Measurements from ENCODE around the gene SYVN1.

Gene SYVN1

DNA sequence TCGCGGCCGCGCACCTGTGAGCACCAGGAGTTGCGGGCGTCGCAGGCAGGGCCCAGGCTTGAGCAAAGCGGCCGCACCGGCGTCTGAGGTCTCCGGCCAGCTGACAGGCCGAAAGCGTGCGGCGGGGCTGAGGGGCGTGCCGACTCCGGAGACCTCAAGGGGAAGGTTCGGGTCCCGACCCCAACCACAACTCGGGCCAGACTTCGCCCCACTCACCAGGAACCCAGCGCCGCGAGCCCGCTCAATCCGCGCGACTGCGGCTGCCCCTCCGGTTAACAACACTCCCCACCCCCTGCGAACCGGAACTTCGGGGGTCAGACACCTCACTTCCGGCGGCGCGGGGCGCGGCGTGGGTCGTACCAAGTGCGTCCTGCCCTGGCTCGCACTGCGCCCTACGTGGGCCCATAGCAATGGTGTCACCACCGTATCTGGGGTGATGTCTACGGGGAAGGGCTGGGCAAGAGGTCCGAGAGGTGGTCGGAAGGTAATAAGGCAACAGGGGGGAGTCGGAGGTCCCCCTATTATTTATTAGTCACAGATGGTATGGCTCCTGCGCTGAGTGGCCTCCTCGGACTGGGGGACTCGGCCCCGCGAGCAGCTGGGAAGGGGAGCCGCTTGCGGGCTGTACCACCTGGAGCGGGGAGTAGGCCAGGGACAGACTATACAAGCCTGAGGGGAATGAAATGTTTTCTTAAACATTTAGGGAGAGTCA, at the start of gene SYVN1:
TSS of gene SYVN1 (minus strand) at position 280 of the 712 bp plus-strand sequence. CDS start 918 bp downstream, outside the sequence.
- TF ChIP-seq, protein P1, sequence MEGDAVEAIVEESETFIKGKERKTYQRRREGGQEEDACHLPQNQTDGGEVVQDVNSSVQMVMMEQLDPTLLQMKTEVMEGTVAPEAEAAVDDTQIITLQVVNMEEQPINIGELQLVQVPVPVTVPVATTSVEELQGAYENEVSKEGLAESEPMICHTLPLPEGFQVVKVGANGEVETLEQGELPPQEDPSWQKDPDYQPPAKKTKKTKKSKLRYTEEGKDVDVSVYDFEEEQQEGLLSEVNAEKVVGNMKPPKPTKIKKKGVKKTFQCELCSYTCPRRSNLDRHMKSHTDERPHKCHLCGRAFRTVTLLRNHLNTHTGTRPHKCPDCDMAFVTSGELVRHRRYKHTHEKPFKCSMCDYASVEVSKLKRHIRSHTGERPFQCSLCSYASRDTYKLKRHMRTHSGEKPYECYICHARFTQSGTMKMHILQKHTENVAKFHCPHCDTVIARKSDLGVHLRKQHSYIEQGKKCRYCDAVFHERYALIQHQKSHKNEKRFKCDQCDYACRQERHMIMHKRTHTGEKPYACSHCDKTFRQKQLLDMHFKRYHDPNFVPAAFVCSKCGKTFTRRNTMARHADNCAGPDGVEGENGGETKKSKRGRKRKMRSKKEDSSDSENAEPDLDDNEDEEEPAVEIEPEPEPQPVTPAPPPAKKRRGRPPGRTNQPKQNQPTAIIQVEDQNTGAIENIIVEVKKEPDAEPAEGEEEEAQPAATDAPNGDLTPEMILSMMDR (IDR thresholded peaks at IDR 0.05; ENCODE audit: borderline replicate concordance, extremely low read depth, low read length, poor library complexity, severe bottlenecking): no peak
- no peak for TF ChIP-seq EZH2 (IDR thresholded peaks at IDR 0.05; ENCODE audit: borderline replicate concordance, low read depth, low read length, severe bottlenecking)
- Histone ChIP-seq H3K4me3 (ENCODE audit: low read depth in 1 of 2, low read length in 2 of 2) (peak within 1 kb of the TSS; percentile 71 to 86), H2AFZ (ENCODE audit: low read depth, low read length) (peak within 1 kb of the TSS; percentile 96), H3K9me3 (ENCODE audit: insufficient read depth, low read length, severe bottlenecking) (no peaks in the 10 kb centered on the region), H3K27ac (ENCODE audit: low read length) (peak within 1 kb of the TSS; percentile 100), H3K79me2 (ENCODE audit: insufficient read depth, low read length) (peaks cover 26% of the 10 kb centered on the region), H3K4me2 (ENCODE audit: insufficient read depth, low read length) (peak within 1 kb of the TSS; percentile 83), H3K9ac (ENCODE audit: low read depth, low read length) (peak within 1 kb of the TSS; percentile 82), H3K36me3 (ENCODE audit: insufficient read depth, low read length) (peaks cover 37% of the 10 kb centered on the region), H3K27me3 (ENCODE audit: insufficient read depth, low read length, poor library complexity) (no peaks in the 10 kb centered on the region), H4K20me1 (ENCODE audit: insufficient read depth, low read length) (peaks cover 17% of the 10 kb centered on the region), H3K4me1 (ENCODE audit: insufficient read depth, low read length) (peaks cover 29% of the 10 kb centered on the region)
- peak; percentile 83 for ATAC-seq (ENCODE audit: insufficient read depth, low read depth)
- peak; percentile 89 for DNase-seq

- H4K20me1 ChIP-seq (ENCODE audit: insufficient read depth, low read length): no peaks in the 10 kb centered on the region; the same call in 1 of the 2 replicates
- no peak for TF ChIP-seq EZH2 (IDR thresholded peaks at IDR 0.05; ENCODE audit: borderline replicate concordance, low read depth, low read length, severe bottlenecking)
- TF ChIP-seq, protein P1 (IDR thresholded peaks at IDR 0.05; ENCODE audit: borderline replicate concordance, extremely low read depth, low read length, poor library complexity, severe bottlenecking): no peak
- H3K4me3 ChIP-seq (ENCODE audit: low read depth in 1 of 2, low read length in 2 of 2): peak overlapping the region in 1 of 2 experiments; percentile 69; a peak in 2 of 4 replicates
- no peak overlapping the region for H3K27ac ChIP-seq (ENCODE audit: low read length)
- no peak overlapping the region for H2AFZ ChIP-seq (ENCODE audit: low read depth, low read length)
- H3K4me1 ChIP-seq (ENCODE audit: insufficient read depth, low read length): peaks cover 25% of the 10 kb centered on the region
- H3K9ac ChIP-seq (ENCODE audit: low read depth, low read length): peak overlapping the region; percentile 95
- H3K27me3 ChIP-seq (ENCODE audit: insufficient read depth, low read length, poor library complexity): peaks cover 9% of the 10 kb centered on the region
- H3K79me2 ChIP-seq (ENCODE audit: insufficient read depth, low read length): peaks cover 18% of the 10 kb centered on the region
- H3K9me3 ChIP-seq (ENCODE audit: insufficient read depth, low read length, severe bottlenecking): no peaks in the 10 kb centered on the region
- ATAC-seq (ENCODE audit: insufficient read depth, low read depth): no peak
- peak overlapping the region; percentile 88 for H3K4me2 ChIP-seq (ENCODE audit: insufficient read depth, low read length)
- H3K36me3 ChIP-seq (ENCODE audit: insufficient read depth, low read length): peaks cover 31% of the 10 kb centered on the region
- no peak for DNase-seq
Observed at GRCh38 chr11:65183201-65183891, 49.0 kb upstream of the SYVN1 start.

GRCh38 chr11:65182258-65183170, 48.2 kb upstream of the SYVN1 start:
- peaks cover 18% of the 10 kb centered on the region for H3K79me2 ChIP-seq (ENCODE audit: insufficient read depth, low read length)
- peak overlapping the region; percentile 79 for H2AFZ ChIP-seq (ENCODE audit: low read depth, low read length)
- peak overlapping the region; percentile 95 for H3K9ac ChIP-seq (ENCODE audit: low read depth, low read length)
- peaks cover 27% of the 10 kb centered on the region for H3K36me3 ChIP-seq (ENCODE audit: insufficient read depth, low read length)
- H3K4me3 ChIP-seq (ENCODE audit: low read depth in 1 of 2, low read length in 2 of 2): peak overlapping the region; percentile 69 to 92
- H3K4me2 ChIP-seq (ENCODE audit: insufficient read depth, low read length): peak overlapping the region; percentile 88
- H4K20me1 ChIP-seq (ENCODE audit: insufficient read depth, low read length): no peaks in the 10 kb centered on the region; the same call in 1 of the 2 replicates
- peak overlapping the region; percentile 73 for H3K27ac ChIP-seq (ENCODE audit: low read length)
- H3K27me3 ChIP-seq (ENCODE audit: insufficient read depth, low read length, poor library complexity): peaks cover 9% of the 10 kb centered on the region
- peak; percentile 20 for DNase-seq
- TF ChIP-seq EZH2 (IDR thresholded peaks at IDR 0.05; ENCODE audit: borderline replicate concordance, low read depth, low read length, severe bottlenecking): no peak
- TF ChIP-seq, protein P1 (IDR thresholded peaks at IDR 0.05; ENCODE audit: borderline replicate concordance, extremely low read depth, low read length, poor library complexity, severe bottlenecking): no peak
- peaks cover 25% of the 10 kb centered on the region for H3K4me1 ChIP-seq (ENCODE audit: insufficient read depth, low read length)
- no peaks in the 10 kb centered on the region for H3K9me3 ChIP-seq (ENCODE audit: insufficient read depth, low read length, severe bottlenecking)
- peak; percentile 10; the same call in 2 of the 3 replicates for ATAC-seq (ENCODE audit: insufficient read depth, low read depth)
